ENCODE results near the gene DNAH2. TPM values are rescaled to one million over a fixed set of nuclear protein-coding genes. Genes with fewer than 3 reads are reported as not detected.

The DNAH2 gene
- total RNA-seq, 5 donors from 2014 or later (not counting 1 experiment from before 2014, with no cell fraction given): not detected

DNA sequence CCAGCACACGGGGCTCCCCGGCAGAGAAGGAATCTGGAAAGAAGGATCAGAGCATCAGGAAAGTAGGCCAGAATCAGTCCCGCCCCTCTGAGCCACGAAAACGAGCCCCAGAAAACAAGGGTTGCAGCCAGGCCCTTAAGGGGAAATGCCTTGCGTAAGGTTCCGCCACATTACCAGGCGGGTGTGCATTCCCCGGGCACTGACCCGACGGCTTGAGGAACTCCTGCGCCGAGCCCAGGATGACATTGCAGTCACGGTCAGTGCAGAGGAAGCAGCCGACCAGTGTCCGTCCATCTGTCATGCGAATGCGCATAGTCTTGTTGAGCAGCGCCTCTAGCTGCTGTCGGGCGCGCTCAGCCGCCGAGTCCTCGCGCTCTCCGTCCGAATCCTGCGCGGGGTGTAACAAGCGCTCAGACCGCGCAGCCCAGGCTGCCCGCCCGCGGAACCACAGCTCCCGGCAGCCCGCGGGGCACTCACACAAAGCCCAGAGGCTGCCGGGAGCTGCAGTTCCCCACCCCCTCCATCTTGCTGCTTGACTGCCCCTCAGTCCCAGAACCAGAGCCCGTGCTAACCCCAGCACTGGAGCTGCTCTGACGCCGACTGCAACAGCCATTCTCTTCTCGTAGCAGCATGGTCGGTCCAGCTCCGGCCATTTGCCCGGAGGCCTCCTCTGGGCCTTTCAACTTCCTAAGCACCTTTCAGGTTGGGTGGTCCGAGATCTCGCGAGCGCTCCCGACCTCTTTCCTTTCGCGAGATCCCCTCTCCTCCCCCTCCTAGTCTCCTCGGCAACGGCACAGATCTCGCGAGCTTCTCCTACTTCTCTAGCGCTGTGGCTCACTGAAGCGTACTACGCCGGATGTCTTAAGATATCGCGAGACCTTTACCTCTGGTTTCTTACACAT, 139.5 kb downstream of the DNAH2 start, which contains the start of gene NAA38:
NAA38 (minus strand) TSS at position 749 of the 902 bp plus-strand sequence; CDS start at position 653, 96 bp downstream.
- Mint-ChIP-seq H3K9me3 (no peaks in the 10 kb centered on the region), H3K4me3 (no peak within 1 kb of the TSS)
- ATAC-seq (replicated peaks in 1 of 4): peak; percentile 83 to 90 (median 88)

DNA sequence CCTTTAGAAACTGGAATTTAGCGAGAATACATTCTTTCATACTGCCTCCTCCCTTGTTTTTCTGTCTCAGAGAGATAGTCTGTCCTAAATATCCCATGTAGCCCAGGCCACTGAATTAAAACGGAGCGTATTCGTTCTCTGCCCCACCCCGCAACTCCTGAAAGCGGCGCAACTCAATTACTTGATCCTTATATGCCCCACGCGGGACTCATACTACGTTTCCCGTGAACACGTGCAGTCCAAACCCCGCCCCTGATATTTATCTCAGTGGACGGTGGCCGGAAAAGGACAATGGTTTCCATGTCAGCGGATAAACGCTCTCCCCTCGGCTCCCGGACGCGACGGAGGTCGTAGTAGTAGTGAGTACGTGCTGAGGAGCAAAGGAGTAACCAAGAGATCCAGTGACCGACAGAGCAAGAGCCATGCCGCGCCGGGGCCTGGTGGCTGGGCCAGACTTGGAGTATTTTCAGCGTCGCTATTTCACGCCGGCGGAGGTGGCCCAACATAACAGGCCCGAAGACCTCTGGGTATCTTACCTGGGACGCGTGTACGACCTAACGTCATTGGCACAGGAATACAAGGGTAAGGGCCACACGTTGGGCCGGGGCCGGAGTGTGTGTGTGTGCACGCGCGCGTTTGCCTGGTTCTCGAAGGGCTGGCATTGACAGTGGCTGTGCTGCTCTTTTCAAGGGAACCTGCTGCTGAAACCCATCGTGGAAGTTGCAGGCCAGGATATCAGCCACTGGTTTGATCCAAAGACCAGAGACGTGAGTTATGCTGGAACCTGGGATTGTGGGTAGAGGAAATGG, 140.4 kb downstream of the DNAH2 start, which contains the start of gene CYB5D1:
CYB5D1 (plus strand) TSS at position 291 of the 809 bp plus-strand sequence; CDS start at position 423, 132 bp downstream.
- ATAC-seq (replicated peaks in 1 of 4) (peak; percentile 58 to 61 (median 60)), DNase-seq (peak; percentile 79 to 93 (median 87))
- Histone ChIP-seq H3K36me3 (ENCODE audit: control insufficient read depth in 2 of 2, extremely low read depth in 1 of 2, insufficient read depth in 1 of 2, low read length in 1 of 2) (peaks cover 0 to 15% of the 10 kb centered on the region in 2 donors), H3K27me3 (replicated peaks in 1 of 2; ENCODE audit: control insufficient read depth in 2 of 2, extremely low read depth in 1 of 2, insufficient read depth in 2 of 2, low read length in 1 of 2) (no peaks in the 10 kb centered on the region), H3K27ac (ENCODE audit: low read length) (peak within 1 kb of the TSS; percentile 89), H3K4me1 (ENCODE audit: control insufficient read depth in 1 of 2, extremely low read depth in 1 of 2, insufficient read depth in 2 of 2, low read length in 2 of 2) (peaks cover 12 to 36% of the 10 kb centered on the region in 2 experiments), H3K4me3 (ENCODE audit: control insufficient read depth in 1 of 2, extremely low read depth in 1 of 2, low read length in 1 of 2) (peak within 1 kb of the TSS; percentile 72 to 83), H3K9me3 (no peaks in the 10 kb centered on the region)
- no peaks in the 10 kb centered on the region for H3K9me3 Mint-ChIP-seq
- H3K27ac Mint-ChIP-seq: no peak within 1 kb of the TSS
- CTCF ChIA-PET: interaction anchor here (0.5 to 1.5 kb wide), 16 partner anchors 10 to 503 kb away, joined by 3 to 9 read pairs (median 4); partner anchors contain the start of genes KDM6B (in 1 of the 2), RNF227 (in 1 of the 2), TP53 (in 1 of the 2) and WRAP53 (in 1 of the 2)
- POLR2A ChIA-PET: interaction anchor here in 1 of 2 donors (0.5 to 1.9 kb wide), 5 partner anchors 12 to 118 kb away, joined by 3 to 11 read pairs (median 4); no protein-coding TSS in a partner anchor
- no peak within 1 kb of the TSS for H3K4me3 Mint-ChIP-seq
- no peaks in the 10 kb centered on the region for H3K27me3 Mint-ChIP-seq
- 10% methylated on average over 43 of the region's 48 CpGs for WGBS (ENCODE audit: insufficient coverage)
- peaks cover 7% of the 10 kb centered on the region for H3K36me3 Mint-ChIP-seq
- H3K4me1 Mint-ChIP-seq: peaks cover 4 to 5% (median 5%) of the 10 kb centered on the region in 3 donors

More for the DNA sequence above, 139.5 kb downstream of the DNAH2 start, which contains the start of gene NAA38:
- Histone ChIP-seq H3K27me3 (replicated peaks in 1 of 2; ENCODE audit: control insufficient read depth in 2 of 2, extremely low read depth in 1 of 2, insufficient read depth in 2 of 2, low read length in 1 of 2) (no peaks in the 10 kb centered on the region), H3K27ac (ENCODE audit: low read length) (peak within 1 kb of the TSS; percentile 89), H3K36me3 (ENCODE audit: control insufficient read depth in 2 of 2, extremely low read depth in 1 of 2, insufficient read depth in 1 of 2, low read length in 1 of 2) (peaks cover 3 to 21% of the 10 kb centered on the region in 2 donors), H3K4me3 (ENCODE audit: control insufficient read depth in 1 of 2, extremely low read depth in 1 of 2, low read length in 1 of 2) (peak within 1 kb of the TSS; percentile 72 to 83), H3K9me3 (no peaks in the 10 kb centered on the region), H3K4me1 (ENCODE audit: control insufficient read depth in 1 of 2, extremely low read depth in 1 of 2, insufficient read depth in 2 of 2, low read length in 2 of 2) (peaks cover 12 to 40% of the 10 kb centered on the region in 2 experiments)
- CTCF ChIA-PET: interaction anchor here (0.5 to 1.5 kb wide), 17 partner anchors 11 to 503 kb away, joined by 3 to 9 read pairs (median 4); partner anchors contain the start of genes KDM6B (in 1 of the 2), RNF227 (in 1 of the 2), TP53 (in 1 of the 2) and WRAP53 (in 1 of the 2)
- H3K27ac Mint-ChIP-seq: no peak within 1 kb of the TSS
- peaks cover 7% of the 10 kb centered on the region for H3K36me3 Mint-ChIP-seq
- DNase-seq: peak; percentile 88 to 98 (median 95)
- POLR2A ChIA-PET: interaction anchor here in 1 of 2 donors (0.5 to 1.9 kb wide), 7 partner anchors 12 to 148 kb away, joined by 3 to 11 read pairs (median 3); no protein-coding TSS in a partner anchor
- WGBS (ENCODE audit: insufficient coverage): under 1% methylated on average over 64 of the region's 64 CpGs
- H3K4me1 Mint-ChIP-seq: peaks cover under 1 to 8% (median 5%) of the 10 kb centered on the region in 3 donors
- H3K27me3 Mint-ChIP-seq: no peaks in the 10 kb centered on the region

DNA sequence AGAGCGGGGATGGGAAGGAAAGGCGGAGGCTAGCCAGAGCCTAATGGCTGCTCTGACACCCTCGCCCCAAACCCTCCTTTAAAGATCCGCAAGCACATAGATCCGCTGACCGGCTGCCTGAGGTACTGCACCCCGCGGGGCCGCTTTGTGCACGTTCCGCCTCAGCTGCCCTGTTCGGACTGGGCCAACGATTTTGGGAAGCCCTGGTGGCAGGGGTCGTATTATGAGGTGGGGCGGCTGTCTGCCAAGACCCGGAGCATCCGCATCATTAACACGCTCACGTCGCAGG, 140.9 kb downstream of the DNAH2 start:
- POLR2A ChIA-PET: no interaction called here
- 82% methylated on average over 14 of the region's 20 CpGs for WGBS (ENCODE audit: insufficient coverage)
- no peak overlapping the region for H3K27ac Mint-ChIP-seq

DNA sequence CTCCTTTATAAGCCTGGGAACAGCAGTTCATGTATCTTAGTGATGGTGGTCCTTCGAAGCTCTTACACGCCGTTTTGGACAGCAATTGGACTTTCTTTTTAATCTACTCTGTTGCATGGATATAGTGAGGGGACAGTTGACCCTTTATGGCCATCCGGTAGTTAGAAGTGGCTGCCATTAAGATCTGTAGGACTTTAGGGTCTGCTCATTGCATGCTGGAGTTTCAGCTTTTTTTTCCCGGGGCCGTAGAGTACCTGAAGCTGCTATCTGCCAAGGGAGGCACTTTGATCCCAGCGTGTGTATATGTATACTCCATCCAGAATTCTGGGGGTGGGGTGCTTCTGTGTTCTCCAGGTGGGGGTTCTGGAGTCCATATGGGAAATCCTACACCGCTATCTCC, 141.5 kb downstream of the DNAH2 start:
- H3K27ac ChIP-seq (ENCODE audit: low read length): no peak overlapping the region
- H3K36me3 ChIP-seq (ENCODE audit: control insufficient read depth in 2 of 2, extremely low read depth in 1 of 2, insufficient read depth in 1 of 2, low read length in 1 of 2): peaks cover 0 to 8% of the 10 kb centered on the region in 2 donors
- 100% methylated on average over 3 of the region's 8 CpGs for WGBS (ENCODE audit: insufficient coverage)
- Mint-ChIP-seq H3K4me1 (peaks cover 4 to 7% (median 5%) of the 10 kb centered on the region in 3 donors), H3K9me3 (no peaks in the 10 kb centered on the region), H3K4me3 (no peak overlapping the region), H3K27ac (peak overlapping the region in 1 of 2 donors; percentile 58), H3K27me3 (no peaks in the 10 kb centered on the region), H3K36me3 (peaks cover 4% of the 10 kb centered on the region)
- H3K9me3 ChIP-seq: no peaks in the 10 kb centered on the region
- POLR2A ChIA-PET: no interaction called here
- CTCF ChIA-PET: no interaction called here
- H3K4me3 ChIP-seq (ENCODE audit: control insufficient read depth in 1 of 2, extremely low read depth in 1 of 2, low read length in 1 of 2): no peak overlapping the region
- DNase-seq: no peak
- no peaks in the 10 kb centered on the region for H3K27me3 ChIP-seq (replicated peaks in 1 of 2; ENCODE audit: control insufficient read depth in 2 of 2, extremely low read depth in 1 of 2, insufficient read depth in 2 of 2, low read length in 1 of 2)
- no peak for ATAC-seq (replicated peaks in 1 of 4)
- peaks cover 12 to 36% of the 10 kb centered on the region in 2 experiments for H3K4me1 ChIP-seq (ENCODE audit: control insufficient read depth in 1 of 2, extremely low read depth in 1 of 2, insufficient read depth in 2 of 2, low read length in 2 of 2)

More for the DNA sequence above, 140.9 kb downstream of the DNAH2 start:
- peak in 3 of 35 experiments; percentile 12 to 53 (median 37) for DNase-seq
- no peaks in the 10 kb centered on the region for H3K27me3 ChIP-seq (replicated peaks in 1 of 2; ENCODE audit: control insufficient read depth in 2 of 2, extremely low read depth in 1 of 2, insufficient read depth in 2 of 2, low read length in 1 of 2)
- CTCF ChIA-PET: no interaction called here
- Mint-ChIP-seq H3K4me1 (peaks cover 4 to 7% (median 5%) of the 10 kb centered on the region in 3 donors), H3K27me3 (no peaks in the 10 kb centered on the region), H3K4me3 (no peak overlapping the region), H3K36me3 (peaks cover 7% of the 10 kb centered on the region), H3K9me3 (no peaks in the 10 kb centered on the region)
- no peak for ATAC-seq (replicated peaks in 1 of 4)
- peak overlapping the region; percentile 72 to 83 for H3K4me3 ChIP-seq (ENCODE audit: control insufficient read depth in 1 of 2, extremely low read depth in 1 of 2, low read length in 1 of 2)
- H3K27ac ChIP-seq (ENCODE audit: low read length): peak overlapping the region; percentile 89
- peaks cover 12 to 36% of the 10 kb centered on the region in 2 experiments for H3K4me1 ChIP-seq (ENCODE audit: control insufficient read depth in 1 of 2, extremely low read depth in 1 of 2, insufficient read depth in 2 of 2, low read length in 2 of 2)
- H3K36me3 ChIP-seq (ENCODE audit: control insufficient read depth in 2 of 2, extremely low read depth in 1 of 2, insufficient read depth in 1 of 2, low read length in 1 of 2): peaks cover 0 to 12% of the 10 kb centered on the region in 2 donors
- no peaks in the 10 kb centered on the region for H3K9me3 ChIP-seq

DNA sequence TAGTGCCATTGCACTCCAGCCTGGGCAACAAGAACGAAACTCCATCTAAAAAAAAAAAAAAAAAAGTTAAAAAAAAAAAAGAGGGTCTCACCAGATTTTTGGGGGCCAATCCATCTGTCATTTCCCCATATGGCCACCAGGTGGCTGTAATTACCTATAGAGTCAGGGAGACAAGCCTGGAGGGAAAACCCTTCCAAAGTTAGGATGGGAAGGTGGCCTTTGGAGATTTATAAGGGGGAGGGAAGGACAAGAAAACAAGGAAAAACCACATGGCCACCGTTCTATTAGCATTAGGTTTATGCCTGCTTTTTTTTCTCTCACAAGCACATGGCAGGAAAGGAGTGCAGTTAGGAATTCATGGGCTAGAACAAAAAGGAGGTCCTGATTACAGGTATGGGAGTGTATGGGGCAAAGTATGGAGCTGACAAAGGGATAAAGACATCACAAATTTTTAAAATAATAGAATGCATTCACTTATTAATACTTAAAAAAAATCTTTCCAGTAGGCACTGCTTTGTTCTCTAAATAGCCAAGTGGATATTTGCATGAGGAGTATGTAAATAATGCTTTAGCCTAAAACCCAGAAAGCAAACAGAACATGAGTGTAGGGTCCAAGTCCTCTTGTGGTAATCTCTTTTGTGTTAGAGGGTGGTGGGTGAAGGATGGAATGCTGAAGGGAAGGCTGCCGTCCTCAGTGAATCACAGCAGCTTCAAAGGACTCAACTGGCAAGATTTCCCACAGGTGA, 145.3 kb downstream of the DNAH2 start:
- ChIA-PET POLR2A (interaction anchor here in 1 of 2 donors (0.7 kb wide), 1 partner anchor 29 kb away, joined by 8 read pairs; the partner anchor contains the start of gene KDM6B), CTCF (interaction anchor here (0.6 to 1.7 kb wide), 11 partner anchors 18 to 194 kb away, joined by 3 to 9 read pairs (median 4); no protein-coding TSS in a partner anchor)
- Histone ChIP-seq H3K9me3 (no peaks in the 10 kb centered on the region), H3K4me1 (ENCODE audit: control insufficient read depth in 1 of 2, extremely low read depth in 1 of 2, insufficient read depth in 2 of 2, low read length in 2 of 2) (peaks cover 10 to 23% of the 10 kb centered on the region in 2 experiments), H3K27ac (ENCODE audit: low read length) (no peak overlapping the region), H3K27me3 (replicated peaks in 1 of 2; ENCODE audit: control insufficient read depth in 2 of 2, extremely low read depth in 1 of 2, insufficient read depth in 2 of 2, low read length in 1 of 2) (no peaks in the 10 kb centered on the region), H3K4me3 (ENCODE audit: control insufficient read depth in 1 of 2, extremely low read depth in 1 of 2, low read length in 1 of 2) (no peak overlapping the region), H3K36me3 (ENCODE audit: control insufficient read depth in 2 of 2, extremely low read depth in 1 of 2, insufficient read depth in 1 of 2, low read length in 1 of 2) (peaks cover 2 to 11% of the 10 kb centered on the region in 2 donors)
- no peak overlapping the region for H3K27ac Mint-ChIP-seq
- peaks cover 4% of the 10 kb centered on the region for H3K36me3 Mint-ChIP-seq
- no peaks in the 10 kb centered on the region for H3K9me3 Mint-ChIP-seq
- WGBS (ENCODE audit: insufficient coverage): no CpG with 5 or more reads among the region's 3 CpGs
- H3K4me3 Mint-ChIP-seq: no peak overlapping the region
- peaks cover 15 to 23% (median 19%) of the 10 kb centered on the region in 3 donors for H3K4me1 Mint-ChIP-seq
- no peaks in the 10 kb centered on the region for H3K27me3 Mint-ChIP-seq
- ATAC-seq (replicated peaks in 1 of 4) (no peak), DNase-seq (peak in 6 of 35 experiments; percentile 39 to 71 (median 48))

Data from T-cell (primary cell).